H9 (cell line): ENCODE results near the gene FBH1. TPM values are rescaled to one million over a fixed set of nuclear protein-coding genes. Genes with fewer than 3 reads are reported as not detected.
A peak's percentile ranks its signal among the peaks of the same experiment; 100 is the strongest.

ENCODE experiments used
- DNase-seq: peaks from one replicate; pipeline ENCODE4 v3.0.0-alpha.2; 2017
- H2AFZ ChIP-seq: one replicate; pipeline ENCODE4 v1.6.1; 2013; ENCODE audit warnings: mild to moderate bottlenecking, low read length, control low read depth, moderate library complexity
- H2AK5ac ChIP-seq: 2 replicates; pipeline ENCODE4 v1.6.1; 2013; ENCODE audit warnings: low read length, control low read depth, mixed read lengths; ENCODE audit not compliant: insufficient read length
- H2BK120ac ChIP-seq: one replicate; pipeline ENCODE4 v1.6.1; 2013; ENCODE audit warnings: low read depth, mild to moderate bottlenecking, low read length, control low read depth, inconsistent platforms; ENCODE audit not compliant: poor library complexity, severe bottlenecking
- H2BK12ac ChIP-seq: 2 replicates; pipeline ENCODE4 v1.6.1; 2013; ENCODE audit warnings: low read length, control low read depth, mixed read lengths, low read depth; ENCODE audit not compliant: insufficient read length
- H2BK15ac ChIP-seq: 2 replicates; pipeline ENCODE4 v1.6.1; 2013; ENCODE audit warnings: low read depth, low read length, control low read depth
- H2BK20ac ChIP-seq: one replicate; pipeline ENCODE4 v1.6.1; 2013; ENCODE audit warnings: low read depth, mild to moderate bottlenecking, low read length, control low read depth, inconsistent platforms; ENCODE audit not compliant: poor library complexity, severe bottlenecking
- H2BK5ac ChIP-seq: 2 replicates; pipeline ENCODE4 v1.6.1; 2013; ENCODE audit warnings: low read length, control low read depth, mixed read lengths; ENCODE audit not compliant: insufficient read length
- H3K14ac ChIP-seq: 2 replicates; pipeline ENCODE4 v1.6.1; 2013; ENCODE audit warnings: low read length, control low read depth; ENCODE audit not compliant: insufficient read depth
- H3K18ac ChIP-seq: 2 replicates; pipeline ENCODE4 v1.6.1; 2013; ENCODE audit warnings: low read depth, mild to moderate bottlenecking, mixed read lengths, low read length, control low read depth; ENCODE audit not compliant: insufficient read length
- H3K23ac ChIP-seq: 2 replicates; pipeline ENCODE4 v1.6.1; 2013; ENCODE audit warnings: low read length, control low read depth, mixed read lengths, low read depth; ENCODE audit not compliant: insufficient read length
- H3K23me2 ChIP-seq: 2 replicates; pipeline ENCODE4 v1.6.1; 2013; ENCODE audit warnings: low read depth, mild to moderate bottlenecking, mixed read lengths, low read length, control low read depth; ENCODE audit not compliant: insufficient read length, poor library complexity, severe bottlenecking
- H3K27ac ChIP-seq: 2 replicates; pipeline ENCODE4 v1.5.1; 2013; ENCODE audit warnings: low read length, control low read depth, mixed read lengths, low read depth; ENCODE audit not compliant: insufficient read length
- H3K27me3 ChIP-seq: 2 replicates; pipeline ENCODE4 v1.6.1; 2013; ENCODE audit warnings: low read length, control low read depth, inconsistent platforms; ENCODE audit not compliant: insufficient read depth
- H3K4ac ChIP-seq: 2 replicates; pipeline ENCODE4 v1.6.1; 2013; ENCODE audit warnings: low read depth, mild to moderate bottlenecking, control low read depth, inconsistent platforms, low read length, moderate library complexity
- H3K4me1 ChIP-seq: 2 replicates; pipeline ENCODE4 v1.6.1; 2013; ENCODE audit warnings: low read length, control low read depth, inconsistent platforms; ENCODE audit not compliant: insufficient read depth
- H3K4me2 ChIP-seq: 2 replicates; pipeline ENCODE4 v1.6.1; 2013; ENCODE audit warnings: low read length, control low read depth, mixed read lengths; ENCODE audit not compliant: insufficient read length, insufficient read depth
- H3K56ac ChIP-seq: 2 replicates; pipeline ENCODE4 v1.6.1; 2013; ENCODE audit warnings: low read depth, mild to moderate bottlenecking, mixed read lengths, low read length, control low read depth; ENCODE audit not compliant: insufficient read length
- H3K79me1 ChIP-seq: 2 replicates; pipeline ENCODE4 v1.6.1; 2013; ENCODE audit warnings: low read depth, mild to moderate bottlenecking, moderate library complexity, low read length, control low read depth, inconsistent platforms; ENCODE audit not compliant: insufficient read depth, poor library complexity, severe bottlenecking
- H3K79me2 ChIP-seq: 2 replicates; pipeline ENCODE4 v1.6.1; 2013; ENCODE audit warnings: low read length, control low read depth, inconsistent platforms; ENCODE audit not compliant: insufficient read depth
- H3K9ac ChIP-seq: 2 replicates; pipeline ENCODE4 v1.6.1; 2013; ENCODE audit warnings: low read length, control low read depth, mixed read lengths; ENCODE audit not compliant: insufficient read length; ENCODE audit errors: extremely low read depth
- H3K9me3 ChIP-seq: one replicate; pipeline ENCODE4 v1.6.1; 2013; ENCODE audit warnings: low read depth, low read length, inconsistent platforms; ENCODE audit not compliant: control insufficient read depth
- H3T11ph ChIP-seq: one replicate; pipeline ENCODE4 v1.6.1; 2013; ENCODE audit warnings: mild to moderate bottlenecking, low read length, control low read depth, inconsistent platforms
- H4K20me1 ChIP-seq: one replicate; pipeline ENCODE4 v1.6.1; 2013; ENCODE audit not compliant: control insufficient read depth, insufficient read length, insufficient read depth
- H4K5ac ChIP-seq: 2 replicates; pipeline ENCODE4 v1.6.1; 2013; ENCODE audit warnings: low read depth, mild to moderate bottlenecking, mixed read lengths, low read length, control low read depth; ENCODE audit not compliant: insufficient read length
- H4K8ac ChIP-seq: replicated peaks from 2 replicates; pipeline ENCODE4 v1.6.1; 2013; ENCODE audit warnings: low read length, control low read depth, mixed read lengths, low read depth; ENCODE audit not compliant: insufficient read length
- H4K91ac ChIP-seq: 2 replicates; pipeline ENCODE4 v1.6.1; 2013; ENCODE audit warnings: low read depth, mild to moderate bottlenecking, moderate library complexity, mixed read lengths, low read length, control low read depth; ENCODE audit not compliant: insufficient read length
- H3K27ac Mint-ChIP-seq, 3 experiments: 2 replicates in 2 of 3; 3 replicates in 1 of 3; pipeline ENCODE4 v1.8.0; 2020 to 2021; ENCODE audit warnings: mixed read lengths in 3 of 3, mild to moderate bottlenecking in 1 of 3, moderate library complexity in 1 of 3
- H3K27me3 Mint-ChIP-seq: 2 replicates; pipeline ENCODE4 v1.8.0; 2021; ENCODE audit warnings: low read depth, mild to moderate bottlenecking, moderate library complexity, mixed read lengths
- H3K36me3 Mint-ChIP-seq, 3 experiments: 2 replicates in 2 of 3; 3 replicates in 1 of 3; pipeline ENCODE4 v1.8.0; 2020 to 2021; ENCODE audit warnings: low read depth in 3 of 3, mixed read lengths in 3 of 3; ENCODE audit not compliant: insufficient read depth in 1 of 3
- H3K4me1 Mint-ChIP-seq, 2 experiments: 2 replicates each; pipeline ENCODE4 v1.8.0; 2020; ENCODE audit warnings: mixed read lengths in 2 of 2
- H3K4me3 Mint-ChIP-seq, 2 experiments: 2 replicates in 1 of 2; 3 replicates in 1 of 2; pipeline ENCODE4 v1.8.0; 2020 to 2021; ENCODE audit warnings: mild to moderate bottlenecking in 2 of 2, mixed read lengths in 2 of 2, moderate library complexity in 1 of 2
- H3K9me3 Mint-ChIP-seq, 2 experiments: 2 replicates in 1 of 2; 3 replicates in 1 of 2; pipeline ENCODE4 v1.8.0; 2020; ENCODE audit warnings: mild to moderate bottlenecking in 2 of 2, mixed read lengths in 2 of 2, moderate library complexity in 1 of 2
- WGBS: extraction: QIAGEN DNeasy Blood & Tissue Kit; methylation state at CpG from one replicate; pipeline ENCODE4 v1.1.7; 2013; ENCODE audit warnings: missing lambda C conversion rate, low lambda C conversion rate, mixed read lengths; ENCODE audit not compliant: insufficient read length; ENCODE audit errors: extremely low coverage; 5-methylcytosine and 5-hydroxymethylcytosine counted together
- total RNA-seq: library from RNA; stranded (reverse); gene quantifications from 2 replicates; pipeline ENCODE4 v1.2.1, GENCODE V29; 2021
- TF ChIP-seq, protein P1 (sequence below): fragments of 200-600 bp; sonication (generic); conservative IDR thresholded peaks from 3 replicates; pipeline ENCODE4 v1.8.0; 2021; ENCODE audit warnings: antibody characterized with exemption, mild to moderate bottlenecking

FBH1 gene
- total RNA-seq, 1 experiment from 2014 or later, result 52.2 TPM

GRCh38 chr10:5895804-5896203 lies 5.8 kb downstream of the FBH1 start:
- no peaks in the 10 kb centered on the region for H3K27me3 ChIP-seq
- Mint-ChIP-seq H3K27ac (peak overlapping the region in 2 of 3 experiments; percentile 66 to 88; a peak in 3 of 7 replicates), H3K4me3 (0 out of 5 replicates have a peak overlapping the region, but pooled peaks of 1 of the 2 experiments have one; percentile 5), H3K4me1 (peaks cover 16 to 25% of the 10 kb centered on the region in 2 experiments), H3K36me3 (peaks cover 29 to 57% (median 51%) of the 10 kb centered on the region in 3 experiments; a peak in 6 of 7 replicates), H3K9me3 (no peaks in the 10 kb centered on the region), H3K27me3 (no peaks in the 10 kb centered on the region)
- no peak overlapping the region for H3K4ac ChIP-seq
- no peak overlapping the region for H3K9ac ChIP-seq
- H3K4me2 ChIP-seq, result no peak overlapping the region
- no CpG with 5 or more reads among the region's 9 CpGs for WGBS
- H3K14ac ChIP-seq, result no peak overlapping the region
- no peak overlapping the region for H2BK20ac ChIP-seq
- no peak overlapping the region for H2AFZ ChIP-seq
- H3K79me1 ChIP-seq, result no peaks in the 10 kb centered on the region
- no peak overlapping the region for H3K23ac ChIP-seq
- no peaks in the 10 kb centered on the region for H3K4me1 ChIP-seq
- H3K23me2 ChIP-seq, result peaks cover 1% of the 10 kb centered on the region
- H3K56ac ChIP-seq, result no peak overlapping the region
- no peak overlapping the region for H2BK120ac ChIP-seq
- no peak overlapping the region for H2BK5ac ChIP-seq
- TF ChIP-seq, protein P1, sequence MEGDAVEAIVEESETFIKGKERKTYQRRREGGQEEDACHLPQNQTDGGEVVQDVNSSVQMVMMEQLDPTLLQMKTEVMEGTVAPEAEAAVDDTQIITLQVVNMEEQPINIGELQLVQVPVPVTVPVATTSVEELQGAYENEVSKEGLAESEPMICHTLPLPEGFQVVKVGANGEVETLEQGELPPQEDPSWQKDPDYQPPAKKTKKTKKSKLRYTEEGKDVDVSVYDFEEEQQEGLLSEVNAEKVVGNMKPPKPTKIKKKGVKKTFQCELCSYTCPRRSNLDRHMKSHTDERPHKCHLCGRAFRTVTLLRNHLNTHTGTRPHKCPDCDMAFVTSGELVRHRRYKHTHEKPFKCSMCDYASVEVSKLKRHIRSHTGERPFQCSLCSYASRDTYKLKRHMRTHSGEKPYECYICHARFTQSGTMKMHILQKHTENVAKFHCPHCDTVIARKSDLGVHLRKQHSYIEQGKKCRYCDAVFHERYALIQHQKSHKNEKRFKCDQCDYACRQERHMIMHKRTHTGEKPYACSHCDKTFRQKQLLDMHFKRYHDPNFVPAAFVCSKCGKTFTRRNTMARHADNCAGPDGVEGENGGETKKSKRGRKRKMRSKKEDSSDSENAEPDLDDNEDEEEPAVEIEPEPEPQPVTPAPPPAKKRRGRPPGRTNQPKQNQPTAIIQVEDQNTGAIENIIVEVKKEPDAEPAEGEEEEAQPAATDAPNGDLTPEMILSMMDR, result no peak
- H2BK15ac ChIP-seq, result no peak overlapping the region
- DNase-seq, result no peak
- H3K18ac ChIP-seq, result no peak overlapping the region
- H2AK5ac ChIP-seq, result no peak overlapping the region
- H4K8ac ChIP-seq, result no peak overlapping the region
- no peak overlapping the region for H2BK12ac ChIP-seq
- H4K5ac ChIP-seq, result no peak overlapping the region
- H4K20me1 ChIP-seq, result no peaks in the 10 kb centered on the region
- H3T11ph ChIP-seq, result no peak overlapping the region
- H3K9me3 ChIP-seq, result no peaks in the 10 kb centered on the region
- H3K27ac ChIP-seq, result no peak overlapping the region
- H4K91ac ChIP-seq, result no peak overlapping the region
- H3K79me2 ChIP-seq, result peaks cover 11% of the 10 kb centered on the region; the same call in 1 of the 2 replicates
